BLaER1 treated with 17β-estradiol and CSF1 and Interleukin-3, amounts not matched to agents 10 nM and 100 nM (cell line): ENCODE data around the gene HDAC8.
A peak's percentile ranks its signal among the peaks of the same experiment; 100 is the strongest.
"Not testable (repeated sequence)": the region's sequence is repeated elsewhere in the genome, so short reads cannot be mapped to it uniquely, and the experiment has no call there.

ENCODE experiments used
- H3K27ac ChIP-seq, 11 experiments: shearing (Covaris generic); formaldehyde crosslinking; 2 replicates each; pipeline ENCODE4 v1.8.1; 2022
- H3K27me3 ChIP-seq, 11 experiments: shearing (Covaris generic); formaldehyde crosslinking; 2 replicates each; pipeline ENCODE4 v1.8.1; 2022
- H3K36me3 ChIP-seq, 11 experiments: shearing (Covaris generic); formaldehyde crosslinking; 2 replicates each; pipeline ENCODE4 v1.8.1; 2022
- H3K4me1 ChIP-seq, 10 experiments: shearing (Covaris generic); formaldehyde crosslinking; 2 replicates each; pipeline ENCODE4 v1.8.1; 2022
- H3K4me2 ChIP-seq, 11 experiments: shearing (Covaris generic); formaldehyde crosslinking; 2 replicates each; pipeline ENCODE4 v1.8.1; 2022
- H3K4me3 ChIP-seq, 10 experiments: shearing (Covaris generic); formaldehyde crosslinking; 2 replicates each; pipeline ENCODE4 v1.8.1; 2022
- H3K9ac ChIP-seq, 11 experiments: shearing (Covaris generic); formaldehyde crosslinking; 2 replicates each; pipeline ENCODE4 v1.8.1; 2022
- H3K9me3 ChIP-seq, 11 experiments: shearing (Covaris generic); formaldehyde crosslinking; replicated peaks in 1 of 11; 2 replicates each; pipeline ENCODE4 v1.8.1; 2022
- H4K20me1 ChIP-seq, 11 experiments: shearing (Covaris generic); formaldehyde crosslinking; 2 replicates each; pipeline ENCODE4 v1.8.1; 2022
- Cebpa-rat ChIP-seq, 11 experiments: shearing (Covaris generic); IDR thresholded peaks; 2 replicates each; pipeline ENCODE4 v1.8.1; 2022

The HDAC8 gene

GRCh38 chrX:72348247-72348979 is 224.2 kb downstream of the HDAC8 start:
- H3K9ac ChIP-seq = no peak overlapping the region
- no peaks in the 10 kb centered on the region for H3K9me3 ChIP-seq
- H3K27ac ChIP-seq = no peak overlapping the region
- no peak overlapping the region for H3K4me2 ChIP-seq
- peaks cover 58 to 100% (median 93%) of the 10 kb centered on the region in 11 experiments for H3K27me3 ChIP-seq
- peaks cover 8 to 55% (median 30%) of the 10 kb centered on the region in 11 experiments; a peak in 14 of 22 replicates for H3K36me3 ChIP-seq
- peaks cover 0 to 6% (median 0%) of the 10 kb centered on the region in 11 experiments; a peak in 2 of 22 replicates for H4K20me1 ChIP-seq
- no peak for TF ChIP-seq Cebpa-rat (IDR thresholded peaks at IDR 0.05)
- H3K4me1 ChIP-seq = no peaks in the 10 kb centered on the region
- H3K4me3 ChIP-seq = no peak overlapping the region

GRCh38 chrX:72347366-72347765 is 225.3 kb downstream of the HDAC8 start:
- TF ChIP-seq Cebpa-rat (IDR thresholded peaks at IDR 0.05) = no peak
- no peaks in the 10 kb centered on the region for H3K4me1 ChIP-seq
- no peak overlapping the region for H3K9ac ChIP-seq
- no peak overlapping the region for H3K4me3 ChIP-seq
- H3K4me2 ChIP-seq = no peak overlapping the region
- H4K20me1 ChIP-seq = peaks cover 0 to 6% (median 0%) of the 10 kb centered on the region in 11 experiments; a peak in 2 of 22 replicates
- H3K36me3 ChIP-seq = peaks cover 8 to 55% (median 30%) of the 10 kb centered on the region in 11 experiments; a peak in 14 of 22 replicates
- H3K9me3 ChIP-seq = no peaks in the 10 kb centered on the region
- peaks cover 52 to 96% (median 87%) of the 10 kb centered on the region in 11 experiments for H3K27me3 ChIP-seq
- no peak overlapping the region for H3K27ac ChIP-seq

GRCh38 chrX:72346302-72346949 is 226.2 kb downstream of the HDAC8 start:
- peaks cover 8 to 51% (median 26%) of the 10 kb centered on the region in 11 experiments; a peak in 14 of 22 replicates for H3K36me3 ChIP-seq
- no peaks in the 10 kb centered on the region for H3K4me1 ChIP-seq
- no peaks in the 10 kb centered on the region for H3K9me3 ChIP-seq
- no peak overlapping the region for H3K27ac ChIP-seq
- TF ChIP-seq Cebpa-rat (IDR thresholded peaks at IDR 0.05) = no peak
- peaks cover 46 to 95% (median 81%) of the 10 kb centered on the region in 11 experiments for H3K27me3 ChIP-seq
- no peak overlapping the region for H3K4me2 ChIP-seq
- peaks cover 0 to 3% (median 0%) of the 10 kb centered on the region in 11 experiments; a peak in 1 of 22 replicates for H4K20me1 ChIP-seq
- no peak overlapping the region for H3K9ac ChIP-seq
- no peak overlapping the region for H3K4me3 ChIP-seq

- Histone ChIP-seq H3K4me2 (no peak overlapping the region), H3K36me3 (peaks cover 0 to 23% (median 0%) of the 10 kb centered on the region in 11 experiments; a peak in 7 of 22 replicates), H3K9ac (no peak overlapping the region), H3K4me3 (no peak overlapping the region), H3K27me3 (peaks cover 3 to 78% (median 43%) of the 10 kb centered on the region in 11 experiments; a peak in 17 of 22 replicates), H3K4me1 (no peaks in the 10 kb centered on the region), H3K27ac (no peak overlapping the region), H3K9me3 (no peaks in the 10 kb centered on the region), H4K20me1 (no peaks in the 10 kb centered on the region; a peak in 1 of 22 replicates)
- no peak for TF ChIP-seq Cebpa-rat (IDR thresholded peaks at IDR 0.05)
Measured at GRCh38 chrX:72340626-72341025, 232.0 kb downstream of the HDAC8 start.

GRCh38 chrX:72340041-72340440 is 232.6 kb downstream of the HDAC8 start:
- Histone ChIP-seq H3K4me1 (no peaks in the 10 kb centered on the region), H3K9me3 (no peaks in the 10 kb centered on the region), H3K36me3 (peaks cover 0 to 19% (median 0%) of the 10 kb centered on the region in 11 experiments; a peak in 7 of 22 replicates), H3K9ac (no peak overlapping the region), H3K27ac (no peak overlapping the region), H3K4me3 (no peak overlapping the region), H3K4me2 (no peak overlapping the region), H3K27me3 (peaks cover 0 to 72% (median 39%) of the 10 kb centered on the region in 11 experiments; a peak in 17 of 22 replicates), H4K20me1 (no peaks in the 10 kb centered on the region; a peak in 1 of 22 replicates)
- no peak for TF ChIP-seq Cebpa-rat (IDR thresholded peaks at IDR 0.05)

GRCh38 chrX:72330131-72330530 is 242.5 kb downstream of the HDAC8 start:
- Histone ChIP-seq H3K4me2 (no peak overlapping the region), H3K27ac (no peak overlapping the region), H3K27me3 (peaks cover 5 to 48% (median 30%) of the 10 kb centered on the region in 11 experiments; a peak in 14 of 22 replicates), H3K9me3 (peaks cover 0 to 14% (median 10%) of the 10 kb centered on the region in 11 experiments; a peak in 12 of 22 replicates), H3K36me3 (peaks cover 0 to 23% (median 4%) of the 10 kb centered on the region in 11 experiments; a peak in 6 of 22 replicates), H3K4me1 (peaks cover 0 to 12% (median 4%) of the 10 kb centered on the region in 10 experiments; a peak in 9 of 20 replicates), H3K9ac (no peak overlapping the region), H4K20me1 (no peaks in the 10 kb centered on the region), H3K4me3 (no peak overlapping the region)
- no peak for TF ChIP-seq Cebpa-rat (IDR thresholded peaks at IDR 0.05)

- Histone ChIP-seq H3K9me3 (peaks cover 0 to 14% (median 10%) of the 10 kb centered on the region in 11 experiments; a peak in 12 of 22 replicates), H3K4me1 (peaks cover 0 to 12% (median 4%) of the 10 kb centered on the region in 10 experiments; a peak in 9 of 20 replicates), H3K4me2 (peak overlapping the region in 5 of 11 experiments; percentile 7 to 55 (median 41); a peak in 7 of 22 replicates), H3K4me3 (no peak overlapping the region), H3K36me3 (peaks cover 0 to 15% (median 0%) of the 10 kb centered on the region in 11 experiments; a peak in 4 of 22 replicates), H4K20me1 (no peaks in the 10 kb centered on the region), H3K9ac (no peak overlapping the region), H3K27ac (no peak overlapping the region), H3K27me3 (peaks cover 5 to 39% (median 23%) of the 10 kb centered on the region in 11 experiments; a peak in 12 of 22 replicates)
- no peak for TF ChIP-seq Cebpa-rat (IDR thresholded peaks at IDR 0.05)
Measured at GRCh38 chrX:72326605-72327300, 245.9 kb downstream of the HDAC8 start.

- not testable (repeated sequence) for H3K4me2 ChIP-seq
Measured at GRCh38 chrX:72319651-72320050, 253.0 kb downstream of the HDAC8 start.

More at GRCh38 chrX:72319651-72320050, 253.0 kb downstream of the HDAC8 start:
- H3K36me3 ChIP-seq, H3K4me1 ChIP-seq, H3K9ac ChIP-seq, H3K9me3 ChIP-seq, H3K27ac ChIP-seq, H3K4me3 ChIP-seq, H4K20me1 ChIP-seq: not testable (repeated sequence)
- peaks cover 0 to 10% (median 0%) of the 10 kb centered on the region in 11 experiments; a peak in 5 of 22 replicates for H3K27me3 ChIP-seq
